Parathyroid adenoma (tissue), 2 donors: ENCODE data around the gene COASY.

Experiments used
- H2AFZ ChIP-seq: fragments of 300-600 bp; sonication (generic); one replicate; pipeline ENCODE4 v1.7.0; 2017; ENCODE audit warnings: antibody characterized with exemption, mild to moderate bottlenecking
- H3K27ac ChIP-seq: fragments of 300-600 bp; sonication (generic); one replicate; pipeline ENCODE4 v1.7.0; 2017
- H3K27me3 ChIP-seq: fragments of 300-600 bp; sonication (generic); one replicate; pipeline ENCODE4 v1.7.0; 2017; ENCODE audit warnings: low read length; ENCODE audit not compliant: control insufficient read depth, insufficient read depth
- H3K36me3 ChIP-seq: fragments of 300-600 bp; sonication (generic); one replicate; pipeline ENCODE4 v1.7.0; 2017; ENCODE audit warnings: low read length; ENCODE audit not compliant: control insufficient read depth, insufficient read depth
- H3K4me1 ChIP-seq: fragments of 300-600 bp; sonication (generic); one replicate; pipeline ENCODE4 v1.7.0; 2017; ENCODE audit warnings: control low read depth
- H3K4me2 ChIP-seq: fragments of 300-600 bp; sonication (generic); one replicate; pipeline ENCODE4 v1.7.0; 2017; ENCODE audit warnings: low read length
- H3K4me3 ChIP-seq: fragments of 300-600 bp; sonication (generic); one replicate; pipeline ENCODE4 v1.7.0; 2017; ENCODE audit warnings: low read depth, low read length
- H3K79me2 ChIP-seq: fragments of 300-600 bp; sonication (generic); one replicate; pipeline ENCODE4 v1.7.0; 2017; ENCODE audit warnings: control low read depth
- H3K9ac ChIP-seq: fragments of 300-600 bp; sonication (generic); one replicate; pipeline ENCODE4 v1.7.0; 2017; ENCODE audit warnings: mild to moderate bottlenecking
- H3K9me3 ChIP-seq: fragments of 300-600 bp; sonication (generic); one replicate; pipeline ENCODE4 v1.7.0; 2017; ENCODE audit warnings: low read length; ENCODE audit not compliant: control insufficient read depth
- CTCF ChIP-seq: fragments of 300-600 bp; sonication (generic); IDR thresholded peaks from one replicate; pipeline ENCODE4 v1.7.0; 2017; ENCODE audit warnings: antibody characterized with exemption, mild to moderate bottlenecking
- donor health status: primary hyperparathyroidism.

The COASY gene

GRCh38 chr17:42568341-42569111 is 6.6 kb downstream of the COASY start:
- no peak overlapping the region for H3K27ac ChIP-seq
- no peaks in the 10 kb centered on the region for H3K36me3 ChIP-seq
- no peaks in the 10 kb centered on the region for H3K9me3 ChIP-seq
- TF ChIP-seq CTCF: no peak
- H2AFZ ChIP-seq: no peak overlapping the region
- H3K4me2 ChIP-seq: no peak overlapping the region
- H3K9ac ChIP-seq: no peak overlapping the region
- H3K4me1 ChIP-seq: peaks cover 16% of the 10 kb centered on the region
- peaks cover 13% of the 10 kb centered on the region for H3K79me2 ChIP-seq
- H3K27me3 ChIP-seq: no peaks in the 10 kb centered on the region
- H3K4me3 ChIP-seq: no peak overlapping the region

- Histone ChIP-seq H3K4me2 (no peak overlapping the region), H3K9me3 (no peaks in the 10 kb centered on the region), H3K27ac (no peak overlapping the region), H2AFZ (no peak overlapping the region), H3K27me3 (no peaks in the 10 kb centered on the region), H3K9ac (no peak overlapping the region), H3K4me1 (peaks cover 5% of the 10 kb centered on the region), H3K4me3 (no peak overlapping the region), H3K36me3 (no peaks in the 10 kb centered on the region), H3K79me2 (no peaks in the 10 kb centered on the region)
- no peak for TF ChIP-seq CTCF
These were observed 9.7 kb downstream of the COASY start for GRCh38 chr17:42571435-42572225.

GRCh38 chr17:42573095-42573494 is 11.1 kb downstream of the COASY start:
- no peak overlapping the region for H3K4me2 ChIP-seq
- H3K36me3 ChIP-seq: no peaks in the 10 kb centered on the region
- H3K27me3 ChIP-seq: no peaks in the 10 kb centered on the region
- peaks cover 3% of the 10 kb centered on the region for H3K4me1 ChIP-seq
- H3K79me2 ChIP-seq: no peaks in the 10 kb centered on the region
- H3K27ac ChIP-seq: no peak overlapping the region
- no peak overlapping the region for H3K4me3 ChIP-seq
- H2AFZ ChIP-seq: no peak overlapping the region
- no peaks in the 10 kb centered on the region for H3K9me3 ChIP-seq
- no peak for TF ChIP-seq CTCF
- H3K9ac ChIP-seq: no peak overlapping the region

GRCh38 chr17:42574463-42574862 is 12.5 kb downstream of the COASY start:
- no peak for TF ChIP-seq CTCF
- Histone ChIP-seq H3K4me1 (peaks cover 9% of the 10 kb centered on the region), H3K4me3 (no peak overlapping the region), H3K9ac (no peak overlapping the region), H3K79me2 (no peaks in the 10 kb centered on the region), H2AFZ (no peak overlapping the region), H3K36me3 (no peaks in the 10 kb centered on the region), H3K9me3 (no peaks in the 10 kb centered on the region), H3K27me3 (no peaks in the 10 kb centered on the region), H3K4me2 (no peak overlapping the region), H3K27ac (no peak overlapping the region)
